Endothelial cell of umbilical vein (primary cell): ENCODE results near the gene SCML2.

Experiments
- EZH2 ChIP-seq: IDR thresholded peaks from 2 replicates; pipeline ENCODE4 v1.6.1; 2012; ENCODE audit warnings: borderline replicate concordance, low read depth, mild to moderate bottlenecking, moderate library complexity, low read length, inconsistent platforms; ENCODE audit not compliant: severe bottlenecking
- GATA2 ChIP-seq: IDR thresholded peaks from 2 replicates; pipeline ENCODE4 v1.7.0; 2011; ENCODE audit warnings: low read depth, mild to moderate bottlenecking, moderate library complexity, mixed read lengths, low read length; ENCODE audit not compliant: insufficient read length, insufficient read depth
- POLR2A ChIP-seq: IDR thresholded peaks from 2 replicates; pipeline ENCODE4 v1.6.1; 2012; ENCODE audit warnings: low read depth, mild to moderate bottlenecking, control low read depth, low read length
- TF ChIP-seq, protein P1 (sequence below), 2 donors: IDR thresholded peaks; 1 replicate in 1 of 2; 2 replicates in 1 of 2; pipeline ENCODE4 v1.5.1; 2011; ENCODE audit warnings: low read length in 2 of 2, mild to moderate bottlenecking in 2 of 2, moderate library complexity in 2 of 2, control low read depth in 1 of 2, inconsistent platforms in 1 of 2, low read depth in 1 of 2; ENCODE audit not compliant: insufficient read depth in 1 of 2; ENCODE audit errors: extremely low read depth in 1 of 2

DNA sequence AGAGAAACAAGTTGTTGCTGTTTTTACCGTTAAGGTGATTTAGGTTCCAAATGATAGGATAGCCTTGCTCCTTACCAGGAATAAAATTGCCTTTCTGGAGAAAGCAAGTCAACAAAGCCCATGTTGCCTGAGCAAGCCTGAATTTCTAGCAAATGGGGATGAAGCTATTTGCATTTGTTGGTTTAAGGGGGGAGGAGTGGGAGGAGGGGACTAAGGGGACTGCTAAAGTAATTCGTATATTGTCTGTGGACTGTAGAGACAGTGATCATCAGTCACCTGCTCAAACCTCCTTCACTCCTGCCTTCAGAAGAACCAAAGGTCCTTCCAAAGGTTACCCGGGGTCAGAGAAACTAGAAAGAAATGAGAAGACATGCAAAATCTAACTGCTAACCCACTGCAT, 65.8 kb downstream of the SCML2 start:
- TF ChIP-seq, protein P1, sequence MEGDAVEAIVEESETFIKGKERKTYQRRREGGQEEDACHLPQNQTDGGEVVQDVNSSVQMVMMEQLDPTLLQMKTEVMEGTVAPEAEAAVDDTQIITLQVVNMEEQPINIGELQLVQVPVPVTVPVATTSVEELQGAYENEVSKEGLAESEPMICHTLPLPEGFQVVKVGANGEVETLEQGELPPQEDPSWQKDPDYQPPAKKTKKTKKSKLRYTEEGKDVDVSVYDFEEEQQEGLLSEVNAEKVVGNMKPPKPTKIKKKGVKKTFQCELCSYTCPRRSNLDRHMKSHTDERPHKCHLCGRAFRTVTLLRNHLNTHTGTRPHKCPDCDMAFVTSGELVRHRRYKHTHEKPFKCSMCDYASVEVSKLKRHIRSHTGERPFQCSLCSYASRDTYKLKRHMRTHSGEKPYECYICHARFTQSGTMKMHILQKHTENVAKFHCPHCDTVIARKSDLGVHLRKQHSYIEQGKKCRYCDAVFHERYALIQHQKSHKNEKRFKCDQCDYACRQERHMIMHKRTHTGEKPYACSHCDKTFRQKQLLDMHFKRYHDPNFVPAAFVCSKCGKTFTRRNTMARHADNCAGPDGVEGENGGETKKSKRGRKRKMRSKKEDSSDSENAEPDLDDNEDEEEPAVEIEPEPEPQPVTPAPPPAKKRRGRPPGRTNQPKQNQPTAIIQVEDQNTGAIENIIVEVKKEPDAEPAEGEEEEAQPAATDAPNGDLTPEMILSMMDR (IDR thresholded peaks at IDR 0.05; ENCODE audit: extremely low read depth in 1 of 2, insufficient read depth in 1 of 2, low read depth in 1 of 2, low read length in 2 of 2), result no peak
- TF ChIP-seq POLR2A (no peak), GATA2 (no peak), EZH2 (no peak)
